ENCODE results near the gene C3AR1. TPM values are rescaled to one million over a fixed set of nuclear protein-coding genes. Genes with fewer than 3 reads are reported as not detected.

The C3AR1 gene
- total RNA-seq, 1 donor from 2014 or later = 7.1 TPM

DNA sequence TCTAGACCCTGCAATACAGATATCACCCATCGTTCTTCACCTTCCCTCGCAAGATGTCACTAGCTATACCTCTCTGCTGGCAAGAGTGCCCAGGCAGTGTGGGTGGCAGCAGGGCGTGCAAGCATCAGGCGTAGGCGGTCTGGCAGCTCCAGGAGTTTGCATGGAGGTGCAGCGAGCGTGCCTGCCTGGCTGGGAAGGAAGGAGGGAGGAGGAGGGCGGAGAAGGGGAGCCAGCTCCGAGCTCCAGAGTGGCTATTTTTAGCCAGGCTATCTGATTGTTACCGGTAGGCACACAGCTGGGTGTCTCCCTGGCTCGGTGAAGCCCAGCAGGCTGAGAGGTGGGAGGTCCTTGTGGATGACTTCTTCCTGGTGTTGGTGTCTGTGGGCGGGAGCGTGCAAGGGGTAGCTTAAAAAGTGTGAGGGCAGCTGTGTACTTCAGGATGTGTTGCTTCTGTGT lies 27.5 kb downstream of the C3AR1 start:
- H3K4me3 ChIP-seq (ENCODE audit: insufficient read depth, low read depth, low read length) = peak overlapping the region; percentile 16
- FAIRE-seq = peak; percentile 62

DNA sequence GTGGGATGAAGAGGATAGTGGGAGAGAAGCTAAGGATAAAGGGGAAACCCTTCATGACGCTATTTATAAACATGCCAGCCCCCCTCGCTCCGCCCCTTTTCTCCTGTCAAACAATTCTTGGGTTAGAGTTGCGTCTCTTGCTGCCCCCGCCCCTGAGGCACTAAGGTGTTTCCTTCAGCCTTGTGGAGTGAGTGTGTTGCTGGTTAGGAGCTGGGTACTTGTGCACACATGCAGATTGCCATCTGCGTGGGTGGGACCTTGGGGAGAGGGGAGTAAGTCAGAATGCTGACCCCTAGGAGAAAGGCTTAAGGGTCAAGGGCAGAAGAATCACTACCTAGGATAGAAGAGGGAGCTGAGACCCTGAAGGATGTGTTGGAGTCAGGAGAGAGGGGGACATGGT lies 28.2 kb downstream of the C3AR1 start:
- H3K27me3 Mint-ChIP-seq (ENCODE audit: low read depth, unreplicated experiment) = no peaks in the 10 kb centered on the region
- H3K9me3 Mint-ChIP-seq (ENCODE audit: unreplicated experiment) = no peaks in the 10 kb centered on the region
- Histone ChIP-seq H3K9me3 (ENCODE audit: insufficient read depth, low read depth, low read length) (no peaks in the 10 kb centered on the region), H3K27ac (ENCODE audit: low read depth, low read length) (no peak overlapping the region), H3K9ac (ENCODE audit: low read length) (no peak overlapping the region), H4K20me1 (ENCODE audit: insufficient read depth, low read length) (peaks cover 73% of the 10 kb centered on the region), H3K4me2 (ENCODE audit: low read length) (peak overlapping the region; percentile 76), H3K27me3 (ENCODE audit: insufficient read depth, low read length) (no peaks in the 10 kb centered on the region), H3K4me1 (ENCODE audit: insufficient read depth, low read length) (peaks cover 42% of the 10 kb centered on the region), H3K36me3 (ENCODE audit: insufficient read depth, low read length) (peaks cover 7% of the 10 kb centered on the region), H2AFZ (ENCODE audit: low read depth, low read length) (no peak overlapping the region), H3K4me3 (ENCODE audit: insufficient read depth, low read depth, low read length) (no peak overlapping the region), H3K79me2 (ENCODE audit: insufficient read depth, low read length) (peaks cover 66% of the 10 kb centered on the region)
- peak overlapping the region; percentile 51 for H3K4me3 Mint-ChIP-seq (ENCODE audit: unreplicated experiment)
- FAIRE-seq = no peak
- no peak overlapping the region for H3K27ac Mint-ChIP-seq (ENCODE audit: unreplicated experiment)
- peaks cover 12% of the 10 kb centered on the region for H3K36me3 Mint-ChIP-seq (ENCODE audit: low read depth, unreplicated experiment)
- DNase-seq (ENCODE audit: low read depth) = no peak
- no peak for TF ChIP-seq EZH2 (IDR thresholded peaks at IDR 0.05; ENCODE audit: insufficient read depth, low read length)
- TF ChIP-seq, protein P1, sequence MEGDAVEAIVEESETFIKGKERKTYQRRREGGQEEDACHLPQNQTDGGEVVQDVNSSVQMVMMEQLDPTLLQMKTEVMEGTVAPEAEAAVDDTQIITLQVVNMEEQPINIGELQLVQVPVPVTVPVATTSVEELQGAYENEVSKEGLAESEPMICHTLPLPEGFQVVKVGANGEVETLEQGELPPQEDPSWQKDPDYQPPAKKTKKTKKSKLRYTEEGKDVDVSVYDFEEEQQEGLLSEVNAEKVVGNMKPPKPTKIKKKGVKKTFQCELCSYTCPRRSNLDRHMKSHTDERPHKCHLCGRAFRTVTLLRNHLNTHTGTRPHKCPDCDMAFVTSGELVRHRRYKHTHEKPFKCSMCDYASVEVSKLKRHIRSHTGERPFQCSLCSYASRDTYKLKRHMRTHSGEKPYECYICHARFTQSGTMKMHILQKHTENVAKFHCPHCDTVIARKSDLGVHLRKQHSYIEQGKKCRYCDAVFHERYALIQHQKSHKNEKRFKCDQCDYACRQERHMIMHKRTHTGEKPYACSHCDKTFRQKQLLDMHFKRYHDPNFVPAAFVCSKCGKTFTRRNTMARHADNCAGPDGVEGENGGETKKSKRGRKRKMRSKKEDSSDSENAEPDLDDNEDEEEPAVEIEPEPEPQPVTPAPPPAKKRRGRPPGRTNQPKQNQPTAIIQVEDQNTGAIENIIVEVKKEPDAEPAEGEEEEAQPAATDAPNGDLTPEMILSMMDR (IDR thresholded peaks at IDR 0.05; ENCODE audit: insufficient read depth, low read depth, low read length) = no peak
- peaks cover 35% of the 10 kb centered on the region for H3K4me1 Mint-ChIP-seq (ENCODE audit: low read depth, unreplicated experiment)

More for the DNA sequence above, 27.5 kb downstream of the C3AR1 start:
- TF ChIP-seq, protein P1 (IDR thresholded peaks at IDR 0.05; ENCODE audit: insufficient read depth, low read depth, low read length) = no peak
- TF ChIP-seq EZH2 (IDR thresholded peaks at IDR 0.05; ENCODE audit: insufficient read depth, low read length) = no peak
- Mint-ChIP-seq H3K4me3 (ENCODE audit: unreplicated experiment) (peak overlapping the region; percentile 69), H3K4me1 (ENCODE audit: low read depth, unreplicated experiment) (peaks cover 33% of the 10 kb centered on the region), H3K9me3 (ENCODE audit: unreplicated experiment) (no peaks in the 10 kb centered on the region), H3K27ac (ENCODE audit: unreplicated experiment) (peak overlapping the region; percentile 34), H3K27me3 (ENCODE audit: low read depth, unreplicated experiment) (no peaks in the 10 kb centered on the region), H3K36me3 (ENCODE audit: low read depth, unreplicated experiment) (peaks cover 12% of the 10 kb centered on the region)
- no peak overlapping the region for H2AFZ ChIP-seq (ENCODE audit: low read depth, low read length)
- peak overlapping the region; percentile 5 for H3K9ac ChIP-seq (ENCODE audit: low read length)
- H3K27me3 ChIP-seq (ENCODE audit: insufficient read depth, low read length) = no peaks in the 10 kb centered on the region
- H3K27ac ChIP-seq (ENCODE audit: low read depth, low read length) = no peak overlapping the region
- peak overlapping the region; percentile 76 for H3K4me2 ChIP-seq (ENCODE audit: low read length)
- H3K4me1 ChIP-seq (ENCODE audit: insufficient read depth, low read length) = peaks cover 35% of the 10 kb centered on the region
- H4K20me1 ChIP-seq (ENCODE audit: insufficient read depth, low read length) = peaks cover 70% of the 10 kb centered on the region
- no peaks in the 10 kb centered on the region for H3K9me3 ChIP-seq (ENCODE audit: insufficient read depth, low read depth, low read length)
- peaks cover 59% of the 10 kb centered on the region for H3K79me2 ChIP-seq (ENCODE audit: insufficient read depth, low read length)
- DNase-seq (ENCODE audit: low read depth) = peak; percentile 62
- peaks cover 13% of the 10 kb centered on the region for H3K36me3 ChIP-seq (ENCODE audit: insufficient read depth, low read length)

DNA sequence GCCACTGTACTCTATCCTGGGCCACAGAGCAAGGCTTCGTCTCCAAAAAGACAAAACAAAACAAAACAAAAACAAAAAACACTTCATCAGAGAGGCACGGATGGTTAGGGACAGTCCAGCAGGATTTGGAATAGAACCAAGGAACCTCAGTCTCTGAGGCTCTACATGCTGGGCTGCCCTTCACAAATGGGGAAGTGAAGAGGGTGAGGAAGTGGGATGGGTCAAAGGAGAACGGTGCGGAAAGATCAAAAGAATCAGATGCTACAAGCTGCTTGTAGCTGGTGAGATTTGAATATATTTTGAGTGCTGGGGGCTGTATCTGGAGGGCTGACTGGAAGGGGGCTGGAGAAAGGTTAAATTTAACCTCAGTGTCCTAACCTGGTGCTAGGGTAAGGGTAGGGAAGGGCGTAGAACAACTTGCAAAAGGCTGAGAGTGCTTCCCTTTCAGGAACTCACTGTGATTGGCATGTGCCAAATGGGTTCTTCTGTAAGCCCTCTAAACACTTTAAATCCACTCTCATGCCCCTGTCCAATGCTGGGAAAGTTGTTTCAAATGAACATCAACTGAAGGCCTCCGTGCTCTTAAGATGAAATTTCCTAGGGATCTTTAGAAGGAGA lies 29.0 kb downstream of the C3AR1 start:
- peak overlapping the region; percentile 9 for H3K27ac Mint-ChIP-seq (ENCODE audit: unreplicated experiment)
- H3K9me3 Mint-ChIP-seq (ENCODE audit: unreplicated experiment) = no peaks in the 10 kb centered on the region
- Histone ChIP-seq H3K9ac (ENCODE audit: low read length) (no peak overlapping the region), H3K4me1 (ENCODE audit: insufficient read depth, low read length) (peaks cover 42% of the 10 kb centered on the region), H3K36me3 (ENCODE audit: insufficient read depth, low read length) (peaks cover 2% of the 10 kb centered on the region), H3K4me2 (ENCODE audit: low read length) (no peak overlapping the region), H3K4me3 (ENCODE audit: insufficient read depth, low read depth, low read length) (no peak overlapping the region), H3K79me2 (ENCODE audit: insufficient read depth, low read length) (peaks cover 73% of the 10 kb centered on the region), H3K27ac (ENCODE audit: low read depth, low read length) (no peak overlapping the region), H3K9me3 (ENCODE audit: insufficient read depth, low read depth, low read length) (no peaks in the 10 kb centered on the region), H3K27me3 (ENCODE audit: insufficient read depth, low read length) (no peaks in the 10 kb centered on the region), H4K20me1 (ENCODE audit: insufficient read depth, low read length) (peaks cover 69% of the 10 kb centered on the region), H2AFZ (ENCODE audit: low read depth, low read length) (no peak overlapping the region)
- FAIRE-seq (no peak), DNase-seq (ENCODE audit: low read depth) (no peak)
- peaks cover 8% of the 10 kb centered on the region for H3K36me3 Mint-ChIP-seq (ENCODE audit: low read depth, unreplicated experiment)
- TF ChIP-seq, protein P1 (IDR thresholded peaks at IDR 0.05; ENCODE audit: insufficient read depth, low read depth, low read length) = no peak
- no peak for TF ChIP-seq EZH2 (IDR thresholded peaks at IDR 0.05; ENCODE audit: insufficient read depth, low read length)
- no peaks in the 10 kb centered on the region for H3K27me3 Mint-ChIP-seq (ENCODE audit: low read depth, unreplicated experiment)
- H3K4me3 Mint-ChIP-seq (ENCODE audit: unreplicated experiment) = no peak overlapping the region
- H3K4me1 Mint-ChIP-seq (ENCODE audit: low read depth, unreplicated experiment) = peaks cover 35% of the 10 kb centered on the region

All from astrocyte (in vitro differentiated cells and primary cell).